OCI-M2 (cell line): ENCODE measurements around the gene TASP1.

Experiments used
- DNase-seq: peaks from one replicate; lab custom pipeline; 2025; ENCODE audit not compliant: unreplicated experiment; lab: John Stamatoyannopoulos, UW

TASP1 gene

DNA sequence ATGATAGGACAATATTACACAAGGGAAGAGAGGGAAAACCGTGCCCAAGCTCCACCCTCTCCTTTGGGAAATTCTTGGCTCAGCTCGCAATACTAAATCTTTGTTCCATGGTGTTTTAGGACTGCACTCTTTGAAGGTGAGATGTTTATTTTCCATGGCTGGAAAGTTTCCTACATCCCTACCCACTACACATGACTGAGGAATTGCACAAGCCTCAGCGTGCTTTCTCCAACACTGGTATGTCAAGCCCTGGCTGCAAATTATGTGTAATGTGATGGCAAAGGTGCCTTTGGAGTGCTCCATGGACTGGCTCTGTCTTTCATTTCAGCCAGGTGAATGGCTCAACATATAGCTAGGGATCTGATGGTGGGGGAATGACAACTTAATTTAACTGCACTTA is 283.3 kb downstream of the TASP1 start:
- DNase-seq, result no peak

DNA sequence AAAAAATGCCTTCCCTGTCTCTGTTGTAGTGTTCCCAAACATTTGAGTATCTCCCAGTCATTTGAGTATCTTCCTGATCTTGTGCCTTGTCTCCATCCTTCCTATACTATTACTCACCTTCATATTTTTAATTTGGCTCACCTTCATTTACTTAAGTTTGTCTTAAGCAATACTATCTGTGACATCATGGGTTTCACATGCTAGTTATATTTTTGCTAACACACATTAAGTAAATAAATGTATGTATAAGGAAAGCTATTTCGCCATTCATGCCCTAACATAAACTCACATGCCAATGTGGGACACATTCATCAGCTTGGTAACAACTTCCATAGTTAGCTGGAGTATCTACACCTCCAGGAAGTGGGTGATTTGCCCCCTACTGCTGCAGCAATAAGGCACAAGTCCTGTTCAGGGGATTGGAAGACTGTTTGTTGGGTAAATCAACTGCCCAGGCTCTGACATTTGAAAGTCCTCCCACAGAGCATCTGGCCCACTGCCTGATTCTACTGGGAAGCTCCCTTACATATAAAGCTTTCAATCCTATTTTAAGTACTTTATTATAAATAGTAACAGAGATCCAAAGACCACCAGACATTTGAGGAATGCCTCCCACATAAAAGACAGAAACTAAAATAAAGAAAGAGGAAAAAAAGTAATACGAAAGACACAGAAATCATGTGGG is 285.3 kb downstream of the TASP1 start:
- no peak for DNase-seq

DNA sequence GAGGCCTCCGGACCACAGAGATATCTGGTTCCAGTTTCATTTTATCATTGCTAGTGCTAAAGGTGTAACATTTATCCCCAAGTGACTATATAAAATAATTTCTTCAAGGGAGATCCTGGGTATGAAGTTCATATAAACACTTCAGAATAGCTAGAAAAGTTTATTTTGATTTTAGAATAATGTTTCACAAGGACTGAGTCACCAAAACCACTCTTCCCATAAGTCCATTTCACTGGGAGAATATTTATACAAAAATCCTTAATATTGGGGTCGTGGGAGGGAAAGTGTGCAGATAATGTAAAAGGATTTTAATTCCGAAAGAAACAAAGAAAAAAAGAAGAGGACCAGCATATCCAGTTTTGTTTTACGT is 289.5 kb downstream of the TASP1 start:
- no peak for DNase-seq

DNA sequence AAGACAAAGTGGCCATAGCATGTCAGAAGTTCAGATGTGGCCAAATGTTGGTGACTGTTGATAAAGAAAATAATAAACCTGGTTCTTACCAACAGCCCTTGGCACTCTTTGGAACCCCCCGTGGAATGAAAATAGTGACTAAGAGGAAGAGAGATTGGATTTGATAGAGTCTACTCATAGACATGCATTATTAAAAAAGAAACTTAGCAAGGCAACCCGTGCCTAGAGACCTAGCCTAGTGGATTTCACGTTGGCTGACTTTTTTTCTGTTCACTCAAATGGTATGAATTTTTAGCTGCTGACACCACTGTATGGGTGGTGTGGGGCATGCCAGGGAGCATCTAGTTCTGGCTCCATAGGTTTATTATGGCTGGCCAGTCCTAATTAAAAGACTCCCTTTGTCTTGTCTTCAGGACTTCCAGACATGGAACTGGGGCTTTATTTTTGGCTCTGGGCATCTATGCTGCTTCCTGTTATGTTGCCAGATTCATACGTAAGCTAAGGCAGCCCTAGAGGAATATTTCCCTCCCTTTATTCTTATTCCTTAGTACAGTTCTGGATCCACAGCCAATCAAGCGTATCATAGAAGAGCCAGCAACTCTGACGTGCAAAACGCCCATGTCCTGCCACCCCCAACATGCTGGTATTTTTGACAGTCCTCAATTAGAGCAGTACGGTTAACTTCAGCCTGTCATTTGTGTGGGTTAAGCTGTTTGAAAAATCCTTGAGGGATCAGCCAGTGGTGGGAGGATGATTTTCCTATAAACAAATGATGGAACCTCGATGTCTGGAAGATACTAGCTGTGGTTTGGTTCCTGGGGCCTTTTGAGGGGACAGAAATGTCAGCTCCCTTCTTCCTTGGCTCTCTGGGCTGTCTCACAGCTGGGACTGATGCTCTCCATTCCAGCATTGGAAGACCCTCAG is 290.2 kb downstream of the TASP1 start:
- no peak for DNase-seq

DNA sequence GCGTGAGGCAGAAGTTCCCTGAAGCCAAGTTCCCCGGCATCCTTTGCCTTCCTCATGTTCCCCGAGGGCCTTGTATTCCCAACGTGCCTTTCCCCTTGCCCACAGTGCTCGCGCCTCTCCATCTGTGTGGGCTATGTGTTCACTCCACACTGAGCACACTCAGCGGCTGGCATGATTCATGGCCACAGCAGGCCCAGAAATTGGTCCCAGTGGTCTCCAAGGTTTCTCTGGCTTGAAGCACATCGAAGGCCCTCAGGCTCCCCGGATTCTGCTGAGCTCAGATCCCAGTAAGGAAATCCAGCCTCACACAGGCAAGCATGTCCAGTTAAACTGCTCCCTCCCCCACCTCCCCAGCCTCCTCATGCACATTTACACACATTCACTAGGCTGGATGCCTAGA is 294.1 kb downstream of the TASP1 start:
- no peak for DNase-seq

DNA sequence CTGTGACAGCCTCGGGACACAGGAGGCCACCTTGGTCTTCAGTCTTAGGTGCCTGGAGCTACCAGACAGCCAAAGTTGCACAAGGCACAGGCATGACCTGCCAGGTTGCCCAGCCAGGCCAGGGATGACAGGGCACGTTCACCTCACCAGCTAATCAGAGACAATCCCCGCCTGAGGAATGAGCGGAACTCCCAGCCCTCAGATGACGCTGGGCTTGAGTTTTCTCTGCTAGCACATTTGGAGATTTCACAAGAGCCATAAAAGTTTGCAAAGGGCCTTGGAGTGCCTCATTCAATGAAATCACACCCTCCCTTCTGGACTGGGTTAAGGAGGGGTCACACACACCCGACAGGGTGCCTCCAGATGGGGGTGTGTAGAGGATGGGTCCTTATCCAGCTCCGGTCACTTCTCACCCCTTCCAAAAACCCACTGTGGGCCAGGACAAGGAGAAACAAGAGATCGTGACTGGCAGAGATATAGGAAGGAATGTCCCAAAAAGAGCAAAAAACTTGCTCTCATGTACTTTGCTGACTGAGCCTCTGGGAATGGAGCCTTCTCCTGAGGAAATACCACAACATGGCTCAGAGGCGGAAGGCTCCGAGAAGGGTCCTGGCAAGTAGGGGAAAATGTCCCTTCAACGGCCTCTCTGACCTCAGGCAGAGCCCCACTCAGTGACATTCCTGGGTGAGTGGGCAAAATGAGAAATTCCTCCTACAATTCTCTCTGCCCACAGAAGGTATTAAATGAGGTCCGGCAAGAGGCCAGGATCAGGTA is 296.1 kb downstream of the TASP1 start:
- DNase-seq, result no peak

DNA sequence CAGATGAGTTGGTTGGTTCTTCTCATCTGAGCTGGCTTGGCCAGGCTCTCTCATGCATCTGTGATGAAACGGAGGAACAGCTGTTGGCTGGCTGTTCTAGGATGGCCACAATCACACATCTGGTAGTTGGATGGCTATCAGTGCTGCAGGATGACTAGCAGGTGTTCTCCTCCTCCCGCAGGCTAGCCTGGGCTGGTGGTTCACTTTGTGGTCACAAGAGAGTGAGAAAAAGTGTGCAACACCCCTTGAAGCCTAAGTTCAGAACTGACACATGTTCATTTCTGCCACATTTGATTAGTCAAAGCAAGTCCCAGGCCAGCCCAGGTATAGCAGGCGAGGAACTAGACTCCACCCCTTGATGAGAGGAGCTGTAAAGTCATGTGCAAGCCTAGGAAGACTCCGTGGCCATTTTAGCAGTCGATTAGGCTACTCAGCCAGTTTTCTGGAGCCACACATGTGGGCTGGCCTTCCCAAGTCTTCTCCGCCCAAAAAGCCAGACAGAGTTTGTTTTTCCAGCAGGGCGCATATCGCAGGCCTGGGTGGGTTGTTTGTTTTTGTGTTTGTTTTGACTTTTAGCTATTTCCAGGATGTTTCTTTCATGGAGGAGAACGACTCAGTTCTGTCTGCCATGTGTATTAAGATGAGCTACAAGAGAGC is 296.9 kb downstream of the TASP1 start:
- no peak for DNase-seq

DNA sequence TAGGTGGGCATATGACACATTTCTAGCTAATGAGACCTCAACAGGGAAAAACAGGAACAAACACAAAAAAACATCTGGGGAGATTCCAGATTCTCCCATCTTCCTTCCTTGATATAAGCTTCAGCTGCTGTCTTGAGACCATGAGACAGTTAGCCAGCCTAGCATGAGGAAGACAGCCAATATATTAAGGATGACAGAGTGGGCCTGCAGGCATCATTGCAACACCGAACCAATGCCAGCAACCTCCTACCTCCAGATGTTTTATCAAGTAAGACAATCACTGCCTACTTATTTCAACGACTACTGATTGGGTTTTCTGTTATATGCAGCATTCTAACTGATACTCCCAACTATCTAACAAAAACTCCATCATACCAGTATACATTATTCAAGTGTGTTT is 298.6 kb downstream of the TASP1 start:
- no peak for DNase-seq
